Tibial nerve (tissue), 3 donors: ENCODE results near the gene CCDC85C.

ENCODE experiments used
- CTCF ChIP-seq, 5 experiments: fragments of 200-600 bp in 3 of 5; fragments of 450-650 bp in 2 of 5; sonication (generic) in 3 of 5; IDR thresholded peaks; one replicate each; pipeline ENCODE4 v1.5.1; 2016 to 2019; ENCODE audit warnings: antibody characterized with exemption in 5 of 5, mild to moderate bottlenecking in 3 of 5, moderate library complexity in 2 of 5
- POLR2A ChIP-seq, 2 donors: fragments of 450-650 bp; IDR thresholded peaks; one replicate each; pipeline ENCODE4 v1.6.1; 2017; ENCODE audit warnings: antibody characterized with exemption in 2 of 2, mild to moderate bottlenecking in 2 of 2, moderate library complexity in 2 of 2

- TF ChIP-seq CTCF (IDR thresholded peaks at IDR 0.05): no peak
- no peak for TF ChIP-seq POLR2A (IDR thresholded peaks at IDR 0.05)
These were observed 8.5 kb downstream of the CCDC85C start for GRCh38 chr14:99595524-99595923.
